ENCODE results near the gene SARDH.

DNA sequence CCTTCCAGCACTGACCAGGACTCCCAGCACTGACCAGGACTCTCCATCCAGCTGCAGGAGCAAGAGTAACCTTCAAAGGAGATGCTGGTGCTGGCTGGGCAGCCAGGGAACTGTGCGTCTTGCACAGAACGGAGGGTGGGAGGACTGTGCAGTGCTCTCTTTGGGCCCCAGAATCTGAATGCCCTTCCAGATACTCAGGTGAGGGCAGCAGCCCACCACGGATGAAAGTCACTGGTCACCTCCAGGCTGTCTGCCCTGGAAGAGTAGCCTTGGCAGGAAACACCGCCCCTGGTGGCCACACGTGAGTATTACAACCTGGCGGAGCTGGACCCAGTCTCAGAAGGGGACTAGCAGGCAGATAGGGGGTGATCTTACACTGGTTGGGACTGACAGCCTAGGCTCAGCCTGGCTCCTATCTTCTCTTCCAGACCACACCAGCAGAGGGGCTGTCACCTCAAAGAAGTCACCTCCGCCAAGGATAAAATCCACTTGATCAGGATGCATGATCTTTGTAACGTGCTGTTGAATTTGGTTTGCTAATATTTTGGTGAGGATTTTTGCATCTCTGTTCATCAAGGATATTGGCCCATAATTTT, 4.8 kb upstream of the SARDH start:
- TF ChIP-seq CTCF (IDR thresholded peaks at IDR 0.05) = peak; percentile 97
- TF ChIP-seq EZH2 (IDR thresholded peaks at IDR 0.05; ENCODE audit: borderline replicate concordance, insufficient read depth, low read depth, low read length, poor library complexity, severe bottlenecking) = no peak
